HepG2 (cell line): ENCODE results near the gene CRISPLD2. TPM values are rescaled to one million over a fixed set of nuclear protein-coding genes. Genes with fewer than 3 reads are reported as not detected.
A peak's percentile ranks its signal among the peaks of the same experiment; 100 is the strongest.

Experiments used
- CENPX ChIP-seq: sonication (generic); formaldehyde crosslinking; IDR thresholded peaks from 2 replicates; pipeline ENCODE4 v1.9.0; 2021; ENCODE audit warnings: mild to moderate bottlenecking, missing genetic modification reagents, moderate library complexity
- FOSL2 ChIP-seq: sonication (generic); formaldehyde crosslinking; IDR thresholded peaks from 2 replicates; pipeline ENCODE4 v1.4.0; 2020; ENCODE audit warnings: missing genetic modification reagents
- FOXJ3 ChIP-seq: sonication (generic); formaldehyde crosslinking; IDR thresholded peaks from 2 replicates; pipeline ENCODE4 v1.4.0; 2020; ENCODE audit warnings: missing genetic modification reagents, mild to moderate bottlenecking, borderline replicate concordance
- MIXL1 ChIP-seq: IDR thresholded peaks from 2 replicates; pipeline ENCODE4 v1.6.1; 2016
- NCOA5 ChIP-seq: sonication (generic); formaldehyde crosslinking; IDR thresholded peaks from 2 replicates; pipeline ENCODE4 v1.4.0; 2020; ENCODE audit warnings: missing genetic modification reagents
- NKX3-1 ChIP-seq: sonication (generic); formaldehyde crosslinking; IDR thresholded peaks from 2 replicates; pipeline ENCODE4 v1.5.0; 2020; ENCODE audit warnings: missing genetic modification reagents
- RXRB ChIP-seq: IDR thresholded peaks from 2 replicates; pipeline ENCODE4 v1.6.1; 2016; ENCODE audit warnings: borderline replicate concordance, missing genetic modification reagents, missing compliant biosample characterization
- SNAPC2 ChIP-seq: sonication (generic); formaldehyde crosslinking; IDR thresholded peaks from 2 replicates; pipeline ENCODE4 v1.8.1; 2022; ENCODE audit warnings: mild to moderate bottlenecking, missing genetic modification reagents
- SNAPC5 ChIP-seq: sonication (generic); formaldehyde crosslinking; IDR thresholded peaks from 2 replicates; pipeline ENCODE4 v1.8.1; 2023; ENCODE audit warnings: mild to moderate bottlenecking, missing genetic modification reagents, borderline replicate concordance
- STAG1 ChIP-seq: sonication (generic); formaldehyde crosslinking; IDR thresholded peaks from 2 replicates; pipeline ENCODE4 v1.4.0; 2020; ENCODE audit warnings: missing genetic modification reagents
- ZFY ChIP-seq: sonication (generic); formaldehyde crosslinking; IDR thresholded peaks from 2 replicates; pipeline ENCODE4 v1.4.0; 2020; ENCODE audit warnings: missing genetic modification reagents
- ZMAT3 ChIP-seq: sonication (generic); formaldehyde crosslinking; conservative IDR thresholded peaks from 2 replicates; pipeline ENCODE4 v1.7.0; 2021; ENCODE audit warnings: missing genetic modification reagents
- ZMYM3 ChIP-seq: sonication (generic); formaldehyde crosslinking; IDR thresholded peaks from 2 replicates; pipeline ENCODE4 v1.5.1; 2020; ENCODE audit warnings: mild to moderate bottlenecking, missing genetic modification reagents
- ZNF329 ChIP-seq: sonication (generic); formaldehyde crosslinking; IDR thresholded peaks from 2 replicates; pipeline ENCODE4 v1.9.0; 2021; ENCODE audit warnings: low read depth, mild to moderate bottlenecking, missing genetic modification reagents
- ZNF337 ChIP-seq: sonication (generic); formaldehyde crosslinking; IDR thresholded peaks from 2 replicates; pipeline ENCODE4 v1.5.1; 2020; ENCODE audit warnings: missing genetic modification reagents, low read depth, mild to moderate bottlenecking, borderline replicate concordance
- ZNF343 ChIP-seq: sonication (generic); formaldehyde crosslinking; IDR thresholded peaks from 2 replicates; pipeline ENCODE4 v1.4.0; 2020; ENCODE audit warnings: mild to moderate bottlenecking, missing genetic modification reagents
- ZNF563 ChIP-seq: sonication (generic); formaldehyde crosslinking; IDR thresholded peaks from 2 replicates; pipeline ENCODE4 v1.8.0; 2022; ENCODE audit warnings: mild to moderate bottlenecking, moderate library complexity, missing genetic modification reagents
- ZXDC ChIP-seq: sonication (generic); formaldehyde crosslinking; IDR thresholded peaks from 2 replicates; pipeline ENCODE4 v1.5.0; 2020; ENCODE audit warnings: mild to moderate bottlenecking, missing genetic modification reagents
- polyA plus RNA-seq, 8 experiments: library from polyadenylated mRNA; depleted of rRNA in 3 of 8; stranded (reverse) in 7 of 8; unstranded in 1 of 8; fragments of >200 nt; fragmentation: Illumina TruSeq in 4 of 8; extraction: Trizol in 4 of 8; gene quantifications; 2 replicates each; pipeline versions ENCODE4 v1.2.1 to v1.2.3, GENCODE V29; 2011 to 2016; ENCODE audit warnings: low read depth in 4 of 8, missing spikeins in 1 of 8, mixed read lengths in 1 of 8; ENCODE audit not compliant: insufficient read depth in 1 of 8
- total RNA-seq, 5 experiments: library from RNA; depleted of rRNA; stranded (reverse); fragments of >200 nt; fragmentation: Illumina TruSeq; extraction: Trizol; gene quantifications; 2 replicates each; pipeline ENCODE4 v1.2.3, GENCODE V29; 2016; ENCODE audit warnings: low read depth in 1 of 5
- TF ChIP-seq, protein P1 (sequence below): sonication (generic); formaldehyde crosslinking; IDR thresholded peaks from 2 replicates; pipeline ENCODE4 v1.4.0; 2020; ENCODE audit warnings: missing genetic modification reagents
- TF ChIP-seq, protein P2 (sequence below): IDR thresholded peaks from 2 replicates; pipeline ENCODE4 v1.6.1; 2016

CRISPLD2 gene
- total and polyA plus RNA-seq, 2 of the 13 experiments (the other 11 are each of a cell fraction or from before 2014, with no cell fraction given) = 0.04 to 0.31 TPM

GRCh38 chr16:84924331-84925091 lies 104.7 kb downstream of the CRISPLD2 start (continued):
- TF ChIP-seq, protein P1, sequence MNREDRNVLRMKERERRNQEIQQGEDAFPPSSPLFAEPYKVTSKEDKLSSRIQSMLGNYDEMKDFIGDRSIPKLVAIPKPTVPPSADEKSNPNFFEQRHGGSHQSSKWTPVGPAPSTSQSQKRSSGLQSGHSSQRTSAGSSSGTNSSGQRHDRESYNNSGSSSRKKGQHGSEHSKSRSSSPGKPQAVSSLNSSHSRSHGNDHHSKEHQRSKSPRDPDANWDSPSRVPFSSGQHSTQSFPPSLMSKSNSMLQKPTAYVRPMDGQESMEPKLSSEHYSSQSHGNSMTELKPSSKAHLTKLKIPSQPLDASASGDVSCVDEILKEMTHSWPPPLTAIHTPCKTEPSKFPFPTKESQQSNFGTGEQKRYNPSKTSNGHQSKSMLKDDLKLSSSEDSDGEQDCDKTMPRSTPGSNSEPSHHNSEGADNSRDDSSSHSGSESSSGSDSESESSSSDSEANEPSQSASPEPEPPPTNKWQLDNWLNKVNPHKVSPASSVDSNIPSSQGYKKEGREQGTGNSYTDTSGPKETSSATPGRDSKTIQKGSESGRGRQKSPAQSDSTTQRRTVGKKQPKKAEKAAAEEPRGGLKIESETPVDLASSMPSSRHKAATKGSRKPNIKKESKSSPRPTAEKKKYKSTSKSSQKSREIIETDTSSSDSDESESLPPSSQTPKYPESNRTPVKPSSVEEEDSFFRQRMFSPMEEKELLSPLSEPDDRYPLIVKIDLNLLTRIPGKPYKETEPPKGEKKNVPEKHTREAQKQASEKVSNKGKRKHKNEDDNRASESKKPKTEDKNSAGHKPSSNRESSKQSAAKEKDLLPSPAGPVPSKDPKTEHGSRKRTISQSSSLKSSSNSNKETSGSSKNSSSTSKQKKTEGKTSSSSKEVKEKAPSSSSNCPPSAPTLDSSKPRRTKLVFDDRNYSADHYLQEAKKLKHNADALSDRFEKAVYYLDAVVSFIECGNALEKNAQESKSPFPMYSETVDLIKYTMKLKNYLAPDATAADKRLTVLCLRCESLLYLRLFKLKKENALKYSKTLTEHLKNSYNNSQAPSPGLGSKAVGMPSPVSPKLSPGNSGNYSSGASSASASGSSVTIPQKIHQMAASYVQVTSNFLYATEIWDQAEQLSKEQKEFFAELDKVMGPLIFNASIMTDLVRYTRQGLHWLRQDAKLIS (CRISPR knock-in tag) = no peak
- TF ChIP-seq STAG1 (0 out of 2 replicates have a peak, but pooled peaks have one; percentile 7), SNAPC5 (CRISPR knock-in tag) (no peak), ZXDC (CRISPR knock-in tag) (peak; percentile 19; the same call in 1 of the 2 replicates), ZNF337 (CRISPR knock-in tag) (no peak), NCOA5 (no peak), SNAPC2 (CRISPR knock-in tag) (no peak), ZNF329 (CRISPR knock-in tag) (0 out of 2 replicates have a peak, but pooled peaks have one; percentile 29), MIXL1 (CRISPR knock-in tag) (no peak), ZMYM3 (CRISPR knock-in tag) (peak; percentile 49), FOXJ3 (no peak), NKX3-1 (CRISPR knock-in tag) (0 out of 2 replicates have a peak, but pooled peaks have one; percentile 17), ZNF343 (CRISPR knock-in tag) (0 out of 2 replicates have a peak, but pooled peaks have one; percentile 23), FOSL2 (0 out of 2 replicates have a peak, but pooled peaks have one; percentile 19), ZNF563 (CRISPR knock-in tag) (peak; percentile 68; the same call in 1 of the 2 replicates), CENPX (CRISPR knock-in tag) (no peak), ZMAT3 (CRISPR knock-in tag) (no peak), RXRB (CRISPR knock-in tag) (no peak), ZFY (CRISPR knock-in tag) (peak; percentile 37; the same call in 1 of the 2 replicates)
- TF ChIP-seq, protein P2, sequence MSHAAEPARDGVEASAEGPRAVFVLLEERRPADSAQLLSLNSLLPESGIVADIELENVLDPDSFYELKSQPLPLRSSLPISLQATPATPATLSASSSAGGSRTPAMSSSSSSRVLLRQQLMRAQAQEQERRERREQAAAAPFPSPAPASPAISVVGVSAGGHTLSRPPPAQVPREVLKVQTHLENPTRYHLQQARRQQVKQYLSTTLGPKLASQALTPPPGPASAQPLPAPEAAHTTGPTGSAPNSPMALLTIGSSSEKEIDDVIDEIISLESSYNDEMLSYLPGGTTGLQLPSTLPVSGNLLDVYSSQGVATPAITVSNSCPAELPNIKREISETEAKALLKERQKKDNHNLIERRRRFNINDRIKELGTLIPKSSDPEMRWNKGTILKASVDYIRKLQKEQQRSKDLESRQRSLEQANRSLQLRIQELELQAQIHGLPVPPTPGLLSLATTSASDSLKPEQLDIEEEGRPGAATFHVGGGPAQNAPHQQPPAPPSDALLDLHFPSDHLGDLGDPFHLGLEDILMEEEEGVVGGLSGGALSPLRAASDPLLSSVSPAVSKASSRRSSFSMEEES = peak; percentile 35; the same call in 1 of the 2 replicates
